Fibroblast of skin of abdomen (primary cell): Measurements from ENCODE around the gene DCAF8L1. TPM values are rescaled to one million over a fixed set of nuclear protein-coding genes. Genes with fewer than 3 reads are reported as not detected.
"Not testable (repeated sequence)": the region's sequence is repeated elsewhere in the genome, so short reads cannot be mapped to it uniquely, and the experiment has no call there.

Experiments
- DNase-seq: peaks from one replicate; pipeline ENCODE4 v3.0.0-alpha.2; 2013
- polyA plus RNA-seq, 2 experiments: library from polyadenylated mRNA; unstranded; fragments of 120-200 nt; gene quantifications; one replicate each; pipeline ENCODE4 v1.2.1, GENCODE V29; 2013; ENCODE audit not compliant: insufficient read length in 2 of 2

Gene DCAF8L1
- polyA plus RNA-seq (2013, experiment 1 of 2; ENCODE audit: insufficient read length): not detected
- polyA plus RNA-seq (2013, experiment 2 of 2; ENCODE audit: insufficient read length): not detected

DNA sequence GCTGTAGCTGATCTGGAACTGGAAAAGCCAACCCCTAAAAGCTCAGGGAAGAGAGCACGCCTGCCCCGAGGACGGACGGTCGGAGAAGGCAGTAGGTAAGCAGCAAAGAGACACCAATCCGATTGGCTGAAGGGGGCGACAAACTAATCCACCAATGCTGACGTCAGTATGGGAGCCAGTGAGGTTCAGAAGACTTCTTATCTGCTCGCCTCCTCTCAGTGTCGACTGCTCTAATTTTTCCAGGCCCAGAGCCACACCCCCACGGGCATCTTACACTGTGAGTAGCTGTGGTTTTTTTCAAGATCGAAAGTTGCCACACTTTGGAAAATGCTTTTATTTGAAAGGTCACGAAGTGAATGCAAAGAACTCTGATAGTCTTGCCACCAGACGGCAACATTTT is at the start of gene DCAF8L1:
Gene DCAF8L1 (minus strand): TSS at position 101 of the 400 bp plus-strand sequence. CDS start 115 bp downstream, outside the sequence.
- no peak for DNase-seq

DNA sequence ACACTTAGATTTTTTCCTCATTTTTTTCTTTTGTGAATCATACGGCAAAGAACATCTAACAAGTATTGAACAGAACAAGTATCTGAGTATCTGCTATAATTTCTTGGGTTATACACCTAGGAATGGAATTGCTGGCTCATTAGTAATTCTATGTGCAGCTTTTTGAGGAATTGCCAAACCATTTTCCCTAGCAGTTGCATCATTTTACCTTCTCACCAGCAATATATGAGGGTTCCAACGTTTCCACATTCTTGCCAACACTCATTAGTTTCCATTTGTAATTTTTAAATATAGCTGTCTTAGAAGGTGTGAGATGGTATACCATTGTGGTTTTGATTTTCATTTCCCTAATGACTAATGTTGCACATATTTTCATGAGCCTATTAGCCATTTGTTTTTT is 41.1 kb upstream of the DCAF8L1 start:
- peak; percentile 0 for DNase-seq

DNA sequence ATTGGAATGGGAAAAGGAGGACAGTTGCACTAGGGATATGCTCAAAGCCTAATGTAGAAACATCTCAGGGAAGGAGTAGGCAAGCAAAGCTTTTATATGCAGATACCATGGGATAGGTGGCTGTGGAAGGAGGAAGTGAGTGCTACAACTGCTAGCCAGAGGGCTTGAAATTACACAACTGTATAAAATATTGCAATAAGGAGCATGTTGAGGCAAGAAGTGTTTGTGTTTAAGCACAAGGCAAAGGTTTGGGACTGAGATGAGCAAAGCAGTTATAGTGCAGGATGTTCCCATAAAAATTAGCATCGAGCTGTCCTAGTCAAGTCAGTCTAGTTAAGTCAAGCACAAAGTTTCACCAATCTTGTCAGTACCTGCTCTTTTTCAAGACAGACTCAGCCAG is 35.6 kb upstream of the DCAF8L1 start:
- DNase-seq: no peak

GRCh38 chrX:28015993-28016392 is 34.7 kb upstream of the DCAF8L1 start:
- DNase-seq: no peak

DNA sequence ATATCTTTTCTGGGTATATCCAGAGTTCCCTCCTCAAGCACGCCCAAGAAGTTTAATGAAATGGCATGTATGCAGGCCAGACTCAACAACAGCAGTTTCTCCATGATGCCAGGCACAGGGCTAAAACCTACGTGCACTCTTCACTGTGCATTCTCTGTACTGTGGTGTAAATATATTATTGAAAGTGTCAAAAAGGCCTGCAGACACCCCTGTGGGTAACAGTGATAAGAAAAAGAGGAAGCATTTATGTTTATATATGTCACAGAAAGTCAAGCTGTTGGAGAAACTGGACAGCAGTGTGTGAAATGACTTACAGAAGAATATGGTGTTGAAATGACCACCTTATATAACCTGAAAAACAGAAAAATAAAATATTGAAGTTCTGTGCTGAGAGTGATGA is 29.6 kb upstream of the DCAF8L1 start:
- DNase-seq: no peak

GRCh38 chrX:27998666-27999065 is 17.4 kb upstream of the DCAF8L1 start:
- no peak for DNase-seq

- no peak for DNase-seq
These were observed 16.4 kb upstream of the DCAF8L1 start for GRCh38 chrX:27997622-27998021.

- no peak for DNase-seq
These were observed 14.9 kb upstream of the DCAF8L1 start for GRCh38 chrX:27996132-27996531.

- DNase-seq: no peak
These were observed 14.4 kb upstream of the DCAF8L1 start for GRCh38 chrX:27995611-27996010.

GRCh38 chrX:27987862-27988646 is 6.8 kb upstream of the DCAF8L1 start:
- no peak for DNase-seq

DNA sequence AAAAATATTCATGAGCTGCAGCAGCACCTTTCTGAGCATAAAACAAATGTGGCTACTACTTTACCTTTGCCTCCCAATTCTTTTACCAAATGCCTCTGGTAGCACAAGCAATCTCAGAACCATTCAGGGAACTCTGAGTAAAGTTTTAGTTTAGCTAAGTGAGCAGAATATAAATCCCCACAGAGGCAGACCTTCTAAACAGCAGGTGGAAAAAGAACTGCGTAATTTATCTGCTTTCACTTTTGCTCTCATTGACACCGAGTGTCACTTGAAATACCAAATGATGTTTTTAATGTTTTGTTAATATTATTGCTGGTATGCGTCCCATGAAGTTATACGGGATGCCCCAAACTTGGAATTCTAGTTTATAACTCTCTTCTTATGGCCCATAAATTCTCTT is 4.3 kb downstream of the DCAF8L1 start:
- not testable (repeated sequence) for DNase-seq

DNA sequence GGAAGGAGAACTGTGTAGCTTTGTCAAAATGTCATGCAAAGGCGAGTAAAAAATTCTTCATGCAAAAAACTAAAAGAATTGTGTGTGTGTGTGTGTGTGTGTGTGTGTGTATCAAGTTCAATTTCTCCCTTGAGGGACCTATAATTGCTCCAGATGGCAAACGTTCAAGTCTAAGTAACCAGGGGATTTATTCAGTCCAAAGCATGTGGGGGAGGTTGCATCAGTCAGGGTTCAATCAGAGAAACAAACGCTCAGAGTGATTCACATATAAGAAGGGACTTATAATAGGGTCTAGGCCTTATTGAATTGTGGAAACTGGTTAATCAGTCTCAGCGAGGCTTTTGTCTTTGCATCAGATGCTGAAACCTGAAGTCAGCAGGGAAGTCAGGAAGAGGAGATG is 5.0 kb downstream of the DCAF8L1 start:
- peak; percentile 61 for DNase-seq

- DNase-seq: no peak
These were observed 12.4 kb downstream of the DCAF8L1 start for GRCh38 chrX:27968878-27969277.

- no peak for DNase-seq
These were observed 12.9 kb downstream of the DCAF8L1 start for GRCh38 chrX:27968352-27968751.

DNA sequence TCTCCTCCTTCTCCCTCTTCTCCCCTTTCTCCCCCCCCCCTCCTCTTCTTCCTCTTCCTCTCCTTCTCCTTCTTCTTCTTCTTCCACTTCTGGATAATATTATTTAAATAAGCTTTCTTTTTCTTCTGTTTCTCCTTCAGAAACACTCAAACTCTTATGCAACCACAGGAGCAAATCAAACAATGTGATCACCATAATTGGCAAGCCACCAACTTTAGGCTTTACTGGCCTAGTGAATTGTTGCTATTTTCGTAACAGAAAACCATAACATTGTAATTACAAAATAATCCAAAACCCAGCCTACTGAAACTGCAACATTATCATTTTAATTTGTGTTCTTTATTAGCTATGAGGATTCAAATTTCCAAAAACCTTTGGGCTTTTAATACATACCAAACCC is 14.3 kb downstream of the DCAF8L1 start:
- DNase-seq: peak; percentile 51

DNA sequence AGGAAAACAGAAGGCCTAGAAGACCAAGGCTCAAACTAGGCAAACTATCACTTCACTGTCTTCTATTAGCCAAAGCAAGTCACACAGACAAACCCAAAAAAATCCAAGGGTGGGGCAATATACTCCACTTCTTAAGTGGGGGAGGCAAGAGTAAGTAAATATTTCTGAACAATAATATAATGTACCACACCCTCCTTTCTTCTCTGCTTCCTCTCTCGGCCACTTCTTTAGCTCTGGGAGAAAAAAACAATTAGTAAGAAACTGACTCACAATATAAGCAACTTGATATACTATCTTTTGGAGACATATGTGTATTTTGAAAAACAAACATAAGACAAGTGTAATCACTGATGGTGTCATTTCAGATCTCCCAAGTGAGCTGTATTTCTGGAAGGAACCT is 14.8 kb downstream of the DCAF8L1 start:
- DNase-seq: no peak

- not testable (repeated sequence) for DNase-seq
These were observed 15.9 kb downstream of the DCAF8L1 start for GRCh38 chrX:27965348-27965747.

GRCh38 chrX:27964432-27964831 is 16.8 kb downstream of the DCAF8L1 start:
- DNase-seq: no peak

DNA sequence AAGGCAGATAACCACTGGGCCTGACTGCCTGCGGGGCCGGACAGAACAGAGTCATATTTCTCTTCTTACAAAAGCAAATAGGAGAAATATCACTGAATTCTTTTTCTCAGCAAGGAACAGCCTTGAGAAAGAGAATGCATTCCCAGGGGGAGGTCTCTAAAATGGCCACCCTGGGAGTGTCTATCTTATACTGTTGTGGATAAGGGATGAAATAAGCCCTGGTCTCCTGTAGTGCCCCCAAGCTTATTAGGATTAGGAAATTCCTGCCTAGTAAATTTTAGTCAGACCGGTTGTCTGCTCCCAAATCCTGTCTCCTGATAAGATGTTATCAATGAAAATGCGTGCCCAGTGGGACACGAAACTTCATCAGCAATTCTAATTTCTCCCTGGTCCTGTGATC is 20.8 kb downstream of the DCAF8L1 start:
- not testable (repeated sequence) for DNase-seq

GRCh38 chrX:27953171-27953570 is 28.1 kb downstream of the DCAF8L1 start:
- DNase-seq: no peak

- DNase-seq: no peak
These were observed 47.9 kb downstream of the DCAF8L1 start for GRCh38 chrX:27933361-27933760.
